Measurements from ENCODE around the gene NT5DC1.

NT5DC1 gene

GRCh38 chr6:116100419-116101301 is at the start of gene NT5DC1:
Gene NT5DC1, plus strand, starts transcription at chr6:116100853. Its CDS starts 78 bp downstream, at chr6:116100931.
- peak; percentile 74 to 76 for DNase-seq (ENCODE audit: low read depth in 2 of 2)

DNA sequence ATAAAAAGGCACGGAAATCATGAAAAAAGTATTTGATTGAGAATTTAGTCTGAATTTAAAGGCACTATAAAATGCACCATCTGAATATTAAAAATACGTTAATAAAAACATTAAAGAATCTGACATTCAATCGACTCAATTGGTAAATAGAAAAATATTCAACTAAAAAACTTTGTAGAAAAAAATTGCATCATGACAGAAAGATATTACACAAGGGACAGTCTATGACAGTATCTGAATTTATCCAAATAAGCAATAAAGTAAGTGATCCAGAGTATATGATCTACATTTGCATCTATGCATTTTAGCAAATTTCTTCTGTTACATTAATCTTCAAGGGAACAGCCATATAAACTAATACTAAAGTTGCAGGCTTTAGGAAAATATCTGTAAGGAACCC is 49.4 kb upstream of the NT5DC1 start:
- no peak for DNase-seq (ENCODE audit: low read depth in 2 of 2)

GRCh38 chr6:116055513-116055912 is 45.1 kb upstream of the NT5DC1 start:
- no peak for DNase-seq (ENCODE audit: low read depth in 2 of 2)

DNA sequence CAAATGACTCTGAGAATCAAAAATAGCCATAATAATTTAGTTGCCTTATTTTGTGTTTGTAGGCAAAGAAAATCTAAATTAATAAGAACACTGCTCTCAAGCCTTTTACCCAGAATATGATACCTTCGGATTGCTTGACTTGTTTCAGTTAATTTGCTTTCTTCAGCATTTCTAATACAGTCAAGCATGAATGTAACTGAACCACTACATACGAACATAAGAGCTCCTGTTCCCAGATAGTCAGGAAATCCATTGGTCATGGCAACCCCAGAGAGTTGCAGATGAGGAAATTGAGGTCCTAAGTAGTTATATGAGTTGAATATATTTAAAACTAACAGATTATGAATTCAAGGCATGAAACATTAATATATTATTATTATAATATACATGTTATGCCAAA is 42.9 kb upstream of the NT5DC1 start:
- DNase-seq (ENCODE audit: low read depth in 2 of 2) = no peak

DNA sequence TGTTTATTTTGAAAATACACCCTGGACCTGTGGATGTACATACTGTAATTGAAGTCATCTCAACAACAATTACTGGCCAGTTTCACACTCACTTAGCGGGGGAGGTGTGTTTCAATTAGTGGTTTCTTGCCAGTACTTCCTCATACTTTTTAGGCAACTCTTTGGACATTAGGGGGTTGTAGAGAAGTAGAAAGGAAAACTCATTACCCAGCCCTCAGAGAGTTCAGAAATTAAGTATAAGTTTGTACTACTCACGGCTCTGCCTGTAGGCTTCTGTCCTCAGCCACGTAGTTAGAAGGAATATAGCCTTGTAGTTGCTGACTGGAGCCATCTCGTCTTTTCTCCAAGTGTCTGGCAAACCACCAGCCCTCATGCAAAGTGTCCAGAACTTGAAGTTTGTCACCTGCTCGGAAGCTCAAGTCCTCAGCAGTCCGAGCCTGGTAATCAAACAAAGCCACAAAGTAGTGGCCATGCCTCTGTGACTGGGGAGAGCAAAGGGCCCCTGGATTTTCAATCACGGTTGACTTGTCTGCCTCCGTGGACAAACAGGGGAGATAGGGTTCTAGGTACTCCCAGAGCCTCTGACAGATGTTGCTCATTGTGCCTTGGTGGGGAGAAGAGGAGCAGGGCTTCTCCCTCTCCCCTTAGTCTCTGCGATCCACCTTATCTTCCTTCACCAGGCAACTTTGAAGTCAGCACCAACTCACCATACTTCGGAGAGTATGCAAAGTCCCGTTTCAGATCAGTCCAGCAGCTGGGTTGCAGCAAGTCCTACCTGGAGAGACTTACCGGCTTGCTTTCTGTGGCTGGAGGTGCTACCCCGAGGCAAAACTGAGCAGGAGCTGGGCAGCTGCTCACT is 40.7 kb upstream of the NT5DC1 start:
- no peak for DNase-seq (ENCODE audit: low read depth in 2 of 2)

- no peak for DNase-seq (ENCODE audit: low read depth in 2 of 2)
Observed at GRCh38 chr6:116060572-116061283, 39.9 kb upstream of the NT5DC1 start, which contains the start of gene FRK. Gene FRK, minus strand, starts transcription at chr6:116060891. Its CDS starts 580 bp downstream, at chr6:116060311.

DNA sequence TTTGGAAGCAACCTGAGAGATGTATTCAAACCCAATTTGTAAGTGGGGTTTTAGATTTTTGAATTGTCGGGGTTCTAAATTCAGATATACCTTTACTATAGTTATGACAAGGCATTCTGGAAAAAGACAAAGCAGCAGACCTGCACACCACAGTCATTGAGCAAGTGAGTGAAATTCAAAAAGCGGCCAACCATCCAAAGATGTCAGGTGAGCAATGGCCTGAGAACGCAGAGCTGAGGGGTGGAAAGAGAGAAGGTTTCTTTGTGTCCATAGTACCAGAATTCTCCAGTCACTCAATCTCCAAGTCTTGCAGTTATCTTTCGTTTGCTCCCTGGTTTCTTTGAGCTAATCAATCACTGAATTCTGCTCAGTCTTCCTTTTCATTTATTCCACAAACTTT is 38.2 kb upstream of the NT5DC1 start:
- DNase-seq (ENCODE audit: low read depth in 2 of 2) = no peak

DNA sequence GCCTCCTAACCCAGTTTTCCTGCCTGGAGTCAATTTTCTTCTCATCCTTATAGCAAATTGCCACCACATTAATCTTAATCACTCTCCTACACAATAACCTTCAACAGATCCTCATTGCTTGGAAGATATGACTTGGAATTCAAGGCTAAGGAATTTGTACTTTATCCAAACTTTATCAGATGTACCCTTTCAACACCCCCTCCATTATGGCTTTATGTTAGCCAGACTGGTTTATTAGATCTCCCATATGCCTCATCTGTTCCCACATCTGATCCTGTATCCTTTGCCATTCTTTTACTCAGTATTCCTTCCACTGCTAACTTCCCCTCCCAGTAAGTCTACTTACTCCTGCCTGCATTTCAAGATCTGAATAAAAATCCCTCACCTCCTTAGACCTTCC is 36.0 kb upstream of the NT5DC1 start:
- DNase-seq (ENCODE audit: low read depth in 2 of 2) = no peak

DNA sequence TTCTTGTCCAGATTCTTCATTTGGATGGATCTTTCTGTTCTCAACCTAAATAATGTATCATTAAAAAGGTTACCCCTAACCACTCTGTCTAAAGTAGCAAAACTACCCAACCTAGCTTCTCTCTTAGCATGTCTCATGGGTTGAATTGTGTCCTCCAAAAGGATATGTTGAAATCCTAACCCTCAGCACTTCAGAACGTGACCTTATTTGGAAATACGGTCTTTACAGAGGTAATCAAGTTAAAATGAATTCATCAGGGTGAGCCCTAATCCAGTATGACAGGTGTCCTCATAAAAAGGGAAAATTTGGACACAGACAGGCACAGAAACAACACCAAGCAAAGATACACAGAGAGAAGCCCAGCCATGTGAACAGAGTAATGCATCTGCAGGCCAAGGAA is 33.9 kb upstream of the NT5DC1 start:
- DNase-seq (ENCODE audit: low read depth in 2 of 2) = no peak

DNA sequence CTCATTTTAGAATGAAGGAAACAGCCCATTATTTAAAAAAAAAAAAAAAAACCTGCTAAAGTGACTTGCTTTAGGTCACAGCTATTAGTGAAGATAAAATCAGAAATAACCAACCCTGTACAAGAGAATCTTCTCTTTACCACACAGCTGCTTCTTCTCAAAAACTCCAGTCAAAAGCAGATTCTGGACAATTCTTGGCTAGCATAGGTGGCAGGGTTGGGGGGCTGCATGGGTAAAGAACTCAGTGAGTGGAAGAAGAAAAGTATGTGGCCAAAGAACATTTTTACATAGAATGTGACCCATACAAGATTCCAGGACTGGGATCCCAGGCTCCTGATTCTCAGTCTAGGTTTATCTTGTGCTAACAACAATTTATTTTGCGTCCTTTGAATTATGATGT is 30.6 kb upstream of the NT5DC1 start:
- DNase-seq (ENCODE audit: low read depth in 2 of 2) = no peak

DNA sequence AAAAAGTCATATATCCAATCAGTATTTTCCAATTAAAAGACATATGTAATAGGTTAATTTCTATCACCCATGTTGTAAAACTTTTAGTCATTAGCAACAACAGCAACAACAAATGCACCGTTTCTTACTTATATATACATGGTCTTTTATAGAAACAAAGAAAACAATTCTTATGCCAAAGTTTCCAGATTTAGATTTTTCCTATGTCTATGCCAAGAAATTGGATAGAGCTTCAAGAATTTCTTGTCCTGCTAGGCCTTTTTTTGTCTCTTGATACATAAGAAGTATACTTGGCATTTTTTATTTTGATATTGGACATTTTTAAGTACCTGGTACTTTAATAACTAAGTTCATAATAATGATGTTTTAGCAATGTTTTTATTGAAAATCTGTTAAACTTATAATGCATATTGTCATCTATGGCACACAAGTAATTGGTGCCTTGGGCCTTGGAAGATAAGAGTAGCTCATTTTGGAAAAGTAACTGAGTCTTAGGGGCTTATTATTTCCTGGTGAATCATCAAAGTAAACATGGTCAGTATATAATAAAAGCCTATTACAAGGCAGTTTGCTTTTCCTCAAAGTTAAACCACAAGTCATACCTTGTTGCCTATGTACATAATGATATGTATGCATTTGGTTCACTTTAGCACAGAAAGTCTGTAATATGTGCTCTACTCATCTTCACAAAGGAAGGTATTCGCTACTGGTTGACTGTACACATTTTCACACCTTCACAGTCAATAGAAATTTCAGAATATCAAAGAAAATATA is 29.9 kb upstream of the NT5DC1 start:
- no peak for DNase-seq (ENCODE audit: low read depth in 2 of 2)

DNA sequence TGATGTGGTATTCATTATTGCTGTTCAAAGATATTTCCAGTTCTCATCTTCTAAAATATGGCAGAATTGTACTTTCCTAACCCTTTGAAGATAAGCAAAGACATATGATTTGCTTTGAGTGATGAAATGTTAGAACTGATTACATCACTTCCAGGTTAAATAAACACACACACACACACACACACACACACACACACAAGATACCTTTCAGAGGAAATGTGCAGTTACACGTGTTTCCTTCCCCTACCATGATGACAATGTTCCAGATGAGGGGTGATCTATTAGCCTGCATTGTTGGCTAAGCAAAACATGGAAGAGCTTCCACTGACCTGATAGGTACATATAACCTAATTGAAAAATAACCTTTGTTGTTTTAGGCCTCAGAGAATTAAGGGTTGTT is 28.3 kb upstream of the NT5DC1 start:
- no peak for DNase-seq (ENCODE audit: low read depth in 2 of 2)

DNA sequence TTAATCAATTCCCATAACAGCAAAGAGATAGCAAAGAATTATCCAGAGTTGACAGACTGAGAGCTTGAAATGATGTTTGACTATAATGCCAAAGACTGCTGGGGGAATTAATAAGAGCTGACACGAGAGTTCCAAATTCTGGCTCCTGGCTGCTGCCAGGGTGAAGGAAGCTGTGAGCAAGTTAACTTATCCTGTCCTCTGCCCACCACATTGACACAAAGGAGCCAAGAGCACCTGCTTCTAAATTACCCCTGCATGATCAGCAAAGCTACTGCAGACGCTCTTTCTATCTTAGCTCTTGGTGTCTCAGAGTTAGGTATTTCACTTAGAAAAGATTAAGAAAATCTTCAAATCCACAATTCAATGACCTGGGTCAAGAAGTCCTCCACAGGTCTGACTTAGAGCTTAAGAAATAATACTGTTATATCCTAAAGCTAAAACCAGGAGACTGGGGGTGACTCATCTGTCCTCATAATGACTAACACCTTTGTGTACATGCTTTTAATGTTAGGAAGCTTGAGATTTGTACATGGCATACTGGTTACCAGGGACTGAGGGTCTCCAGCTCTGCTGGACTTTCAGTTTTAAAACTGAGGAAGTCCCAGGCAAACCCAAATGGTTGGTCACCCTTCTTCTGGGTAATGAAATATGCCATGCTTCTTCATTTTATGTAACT is 26.8 kb upstream of the NT5DC1 start:
- no peak for DNase-seq (ENCODE audit: low read depth in 2 of 2)

GRCh38 chr6:116074732-116075390 is 25.8 kb upstream of the NT5DC1 start:
- no peak for DNase-seq (ENCODE audit: low read depth in 2 of 2)

DNA sequence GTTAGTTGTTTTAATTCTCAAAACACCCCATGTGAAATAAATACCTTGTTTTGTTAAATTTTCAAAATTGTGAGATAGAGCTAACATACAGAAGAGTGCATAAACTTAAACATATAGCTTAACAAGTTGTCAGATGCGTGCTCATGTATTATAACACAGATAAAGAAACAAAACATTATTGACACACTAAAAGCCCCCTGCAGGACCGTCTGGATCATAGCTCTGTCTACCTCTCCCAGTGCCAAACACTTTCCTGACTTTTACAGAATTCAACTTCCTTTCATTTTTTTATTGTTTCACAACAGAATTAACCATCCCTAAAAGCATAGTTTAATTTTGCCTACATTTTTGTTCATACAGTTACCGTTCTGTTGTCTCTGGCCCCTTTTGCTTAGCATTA is 22.1 kb upstream of the NT5DC1 start:
- DNase-seq (ENCODE audit: low read depth in 2 of 2) = no peak

DNA sequence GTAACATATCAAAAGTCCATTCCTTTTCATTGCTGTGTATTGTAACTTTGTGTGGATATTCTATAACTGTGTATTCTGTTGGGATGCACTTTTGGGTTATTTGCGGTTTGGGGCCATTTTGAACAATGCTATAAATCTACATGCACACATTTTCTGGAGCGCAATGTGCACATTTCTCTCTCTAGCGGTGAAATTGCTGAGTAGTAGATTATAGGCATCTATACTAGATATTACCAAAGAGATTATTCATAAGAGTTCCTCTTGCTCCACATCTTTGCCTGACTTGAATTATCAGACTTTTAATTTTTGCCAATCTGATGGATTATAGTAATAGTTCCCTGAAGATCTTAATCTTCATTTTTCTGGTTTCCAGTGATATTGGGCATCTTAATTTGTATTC is 21.7 kb upstream of the NT5DC1 start:
- DNase-seq (ENCODE audit: low read depth in 2 of 2) = no peak

DNA sequence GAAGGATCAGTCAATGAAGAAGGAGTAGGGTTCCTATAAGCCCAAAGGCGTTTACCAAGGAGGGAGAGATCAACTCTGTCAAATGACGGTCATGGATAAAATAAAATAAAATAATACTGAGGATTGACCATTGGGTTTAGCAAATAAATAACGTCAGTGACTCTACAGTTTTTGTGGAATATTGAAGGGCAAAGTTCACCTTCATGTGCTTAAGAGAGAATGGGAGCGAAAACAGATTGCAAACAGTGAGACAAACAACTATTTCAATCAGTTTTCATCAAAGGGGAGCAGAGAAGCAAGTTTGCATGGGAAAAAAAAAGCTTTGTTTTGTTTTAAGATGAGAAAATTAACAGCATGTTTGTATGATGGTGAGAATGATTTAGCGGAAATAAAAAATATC is 17.6 kb upstream of the NT5DC1 start:
- no peak for DNase-seq (ENCODE audit: low read depth in 2 of 2)

DNA sequence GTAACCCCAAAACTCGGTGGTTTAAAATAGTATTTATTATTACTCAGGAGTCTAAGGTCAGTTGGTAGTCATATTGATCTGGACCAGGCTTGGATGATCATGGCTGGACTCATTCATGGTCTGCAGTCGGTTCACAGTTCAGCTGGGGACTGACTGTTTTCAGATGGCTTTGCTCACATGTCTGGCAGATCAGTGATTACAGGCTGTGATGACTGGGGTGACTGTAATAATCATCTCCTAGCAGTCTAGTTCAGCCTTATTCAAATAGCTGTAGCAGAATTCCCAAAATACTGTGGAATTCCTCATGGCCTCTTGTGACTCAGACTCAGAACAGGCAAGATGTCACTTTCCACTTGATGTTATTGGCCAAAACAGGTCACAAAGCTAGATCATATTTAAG is 16.4 kb upstream of the NT5DC1 start:
- DNase-seq (ENCODE audit: low read depth in 2 of 2) = no peak

DNA sequence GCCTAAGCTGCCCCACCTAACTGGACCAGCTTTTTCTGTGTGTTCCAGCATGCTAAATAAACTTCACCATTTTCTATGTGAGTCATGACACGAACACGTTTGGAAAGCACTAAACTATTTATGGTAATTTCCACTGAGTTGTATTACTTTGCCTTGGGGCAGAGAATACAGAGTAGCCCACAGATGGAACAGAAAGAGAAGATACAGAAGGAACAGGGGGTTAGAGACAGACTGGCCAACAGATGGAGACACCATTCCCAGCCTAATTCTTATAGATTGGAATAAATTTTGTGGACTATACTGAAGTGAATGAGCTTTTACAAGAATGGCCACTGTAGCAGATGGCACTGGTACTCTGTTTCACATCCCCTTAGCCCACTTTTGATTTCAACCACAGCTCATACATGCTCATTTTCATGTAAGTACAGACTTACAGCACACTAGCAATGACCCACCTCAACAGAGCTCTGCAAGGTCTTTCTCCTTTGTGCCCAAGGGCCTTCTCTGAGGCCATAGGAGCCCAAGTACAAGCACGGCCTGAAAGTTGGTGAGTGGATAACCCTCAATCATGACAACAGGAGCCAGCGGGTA is 13.1 kb upstream of the NT5DC1 start:
- DNase-seq (ENCODE audit: low read depth in 2 of 2) = no peak

DNA sequence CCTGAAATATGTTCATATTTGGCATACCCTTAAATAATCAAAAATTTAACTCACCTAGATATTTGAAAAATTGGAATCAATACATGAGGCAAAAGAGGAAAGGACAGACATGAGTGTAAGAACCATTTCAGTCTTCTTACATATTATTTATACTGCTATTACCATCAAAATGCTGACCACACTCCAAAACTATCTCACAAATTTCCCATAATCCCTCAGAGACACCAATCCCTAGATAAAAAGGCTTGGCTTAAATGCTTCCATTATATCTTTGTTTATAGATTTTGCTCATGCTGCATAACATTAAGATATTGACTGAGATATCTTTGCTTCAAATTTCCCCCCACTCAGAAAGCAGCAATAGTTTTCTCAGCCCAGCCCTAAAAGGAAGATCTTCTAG is 11.7 kb upstream of the NT5DC1 start:
- DNase-seq (ENCODE audit: low read depth in 2 of 2) = no peak

All from activated CD4-positive, alpha-beta T cell treated with anti-CD3 and anti-CD28 coated beads for 24 hours (primary cell).